Kidney glomerular epithelial cell (primary cell): ENCODE data around the gene F2RL2.
A peak's percentile ranks its signal among the peaks of the same experiment; 100 is the strongest.

ENCODE experiments used
- DNase-seq: peaks from one replicate; lab custom pipeline; 2025; lab: John Stamatoyannopoulos, UW

The F2RL2 gene

GRCh38 chr5:76583163-76584047 lies 39.8 kb downstream of the F2RL2 start:
- DNase-seq = peak; percentile 0

- peak; percentile 1 for DNase-seq
These were observed 40.7 kb downstream of the F2RL2 start for GRCh38 chr5:76582230-76583162.

- no peak for DNase-seq
These were observed 42.2 kb downstream of the F2RL2 start for GRCh38 chr5:76580981-76581380.

GRCh38 chr5:76579166-76579937 lies 43.9 kb downstream of the F2RL2 start:
- peak; percentile 8 for DNase-seq

- DNase-seq = no peak
These were observed 46.2 kb downstream of the F2RL2 start for GRCh38 chr5:76576996-76577395.

- no peak for DNase-seq
These were observed 46.8 kb downstream of the F2RL2 start for GRCh38 chr5:76576450-76576849.

- DNase-seq = no peak
These were observed 51.6 kb downstream of the F2RL2 start for GRCh38 chr5:76571559-76571958.

- no peak for DNase-seq
These were observed 53.0 kb downstream of the F2RL2 start for GRCh38 chr5:76570153-76570552.
